SK-N-SH treated with all-trans-retinoic acid at 6 μM for 48 hours (cell line): ENCODE measurements around the gene RNPEPL1.

Experiments
- ARNTL ChIP-seq: fragments of 450-650 bp; formaldehyde crosslinking; IDR thresholded peaks from 2 replicates; pipeline ENCODE4 v1.5.0; 2020; ENCODE audit warnings: low read depth, mild to moderate bottlenecking, moderate library complexity, borderline replicate concordance
- GLIS3 ChIP-seq: fragments of 250-450 bp; sonication (Bioruptor Pico); IDR thresholded peaks from 2 replicates; pipeline ENCODE4 v1.5.0; 2020; ENCODE audit warnings: mild to moderate bottlenecking, moderate library complexity
- RARB ChIP-seq: fragments of 250-450 bp; sonication (Bioruptor Pico); IDR thresholded peaks from 2 replicates; pipeline ENCODE4 v1.8.0; 2021; ENCODE audit warnings: mild to moderate bottlenecking, moderate library complexity
- SNAI2 ChIP-seq: fragments of 250-450 bp; sonication (Bioruptor Pico); IDR thresholded peaks from 2 replicates; pipeline ENCODE4 v1.5.0; 2020; ENCODE audit warnings: mild to moderate bottlenecking, moderate library complexity
- ZNF8 ChIP-seq: fragments of 450-650 bp; formaldehyde crosslinking; IDR thresholded peaks from 2 replicates; pipeline ENCODE4 v1.5.0; 2020; ENCODE audit warnings: mild to moderate bottlenecking, moderate library complexity

- TF ChIP-seq RARB (CRISPR knock-in tag): no peak
- TF ChIP-seq ARNTL (CRISPR knock-in tag): no peak
- TF ChIP-seq GLIS3: no peak
- no peak for TF ChIP-seq SNAI2 (CRISPR knock-in tag)
- TF ChIP-seq ZNF8 (CRISPR knock-in tag): no peak
These were observed 60.7 kb downstream of the RNPEPL1 start for GRCh38 chr2:240628808-240629618.
